H1 (cell line): ENCODE data around the gene ADSS1. TPM values are rescaled to one million over a fixed set of nuclear protein-coding genes. Genes with fewer than 3 reads are reported as not detected.

Experiments used
- CTCF ChIA-PET: fragments of 300-600 bp; sonication (Branson Sonifier 250); formaldehyde crosslinking; loops from one replicate; lab custom pipeline; 2021; ENCODE audit not compliant: partially characterized antibody; lab: Charles Lee
- POLR2A ChIA-PET: fragments of 300-600 bp; sonication (Branson Sonifier 250); formaldehyde crosslinking; loops from one replicate; lab custom pipeline; 2021; ENCODE audit warnings: inconsistent platforms; ENCODE audit not compliant: partially characterized antibody; lab: Charles Lee
- DNase-seq, 2 experiments: peaks; one replicate each; pipeline versions ENCODE4 v3.0.0 to v3.0.0-alpha.2; 2010 to 2022; ENCODE audit warnings: low spot score in 2 of 2, low read depth in 1 of 2, mixed read lengths in 1 of 2
- FAIRE-seq: peaks from 2 replicates; lab custom pipeline; 2011; peaks lifted over from hg19 to GRCh38; lab: Jason Lieb, UNC
- H2AFZ ChIP-seq: 2 replicates; pipeline ENCODE4 v1.8.1; 2012; ENCODE audit warnings: low read length, inconsistent platforms
- H2AK5ac ChIP-seq: 2 replicates; pipeline ENCODE4 v1.6.1; 2013; ENCODE audit warnings: low read depth, low read length
- H2BK120ac ChIP-seq: replicated peaks from 2 replicates; pipeline ENCODE3; 2013; ENCODE audit warnings: low read depth, low read length, inconsistent platforms
- H2BK12ac ChIP-seq: 2 replicates; pipeline ENCODE4 v1.6.1; 2013; ENCODE audit warnings: low read depth, low read length
- H2BK15ac ChIP-seq: 2 replicates; pipeline ENCODE4 v1.6.1; 2013; ENCODE audit warnings: low read length
- H2BK20ac ChIP-seq: 2 replicates; pipeline ENCODE4 v1.6.1; 2013; ENCODE audit warnings: low read length
- H2BK5ac ChIP-seq: 2 replicates; pipeline ENCODE4 v1.6.1; 2013; ENCODE audit warnings: low read depth, low read length
- H3K14ac ChIP-seq: 2 replicates; pipeline ENCODE4 v1.6.1; 2013; ENCODE audit warnings: inconsistent platforms; ENCODE audit not compliant: insufficient read length
- H3K18ac ChIP-seq: 2 replicates; pipeline ENCODE4 v1.6.1; 2013; ENCODE audit warnings: low read length; ENCODE audit errors: extremely low read depth
- H3K23ac ChIP-seq: 2 replicates; pipeline ENCODE4 v1.6.1; 2013; ENCODE audit warnings: inconsistent platforms; ENCODE audit not compliant: insufficient read length
- H3K23me2 ChIP-seq: 2 replicates; pipeline ENCODE4 v1.6.1; 2013; ENCODE audit warnings: low read depth, low read length
- H3K27ac ChIP-seq: 2 replicates; pipeline ENCODE4 v1.6.1; 2011; ENCODE audit warnings: low read depth, low read length, inconsistent platforms
- H3K27me3 ChIP-seq, 4 experiments: replicated peaks in 1 of 4; 1 replicate in 1 of 4; 2 replicates in 3 of 4; pipeline versions ENCODE4 v1.6.1 to v1.8.1; 2011 to 2013; ENCODE audit warnings: low read length in 3 of 4, mild to moderate bottlenecking in 3 of 4, inconsistent platforms in 2 of 4, mixed read lengths in 2 of 4, moderate library complexity in 1 of 4; ENCODE audit not compliant: control insufficient read depth in 3 of 4, insufficient read depth in 3 of 4; ENCODE audit errors: extremely low read depth in 1 of 4
- H3K36me3 ChIP-seq, 4 experiments: 2 replicates each; pipeline versions ENCODE4 v1.6.1 to v1.8.1; 2011 to 2013; ENCODE audit warnings: mild to moderate bottlenecking in 4 of 4, low read length in 3 of 4, moderate library complexity in 2 of 4, control low read depth in 1 of 4, inconsistent platforms in 1 of 4; ENCODE audit not compliant: insufficient read depth in 4 of 4, control insufficient read depth in 2 of 4
- H3K4ac ChIP-seq: replicated peaks from 2 replicates; pipeline ENCODE3; 2013; ENCODE audit warnings: low read length, low read depth, mixed read lengths, inconsistent platforms; ENCODE audit not compliant: insufficient read length
- H3K4me1 ChIP-seq, 4 experiments: replicated peaks in 1 of 4; 1 replicate in 1 of 4; 2 replicates in 3 of 4; pipeline versions ENCODE4 v1.6.1 to v1.8.1; 2011 to 2013; ENCODE audit warnings: low read length in 3 of 4, inconsistent platforms in 2 of 4, mixed read lengths in 1 of 4; ENCODE audit not compliant: insufficient read depth in 4 of 4, control insufficient read depth in 3 of 4
- H3K4me2 ChIP-seq, 2 experiments: 2 replicates each; pipeline versions ENCODE4 v1.6.1 to v1.8.1; 2011 to 2013; ENCODE audit warnings: low read depth in 2 of 2, low read length in 2 of 2, control low read depth in 1 of 2, inconsistent platforms in 1 of 2, mild to moderate bottlenecking in 1 of 2; ENCODE audit not compliant: insufficient read depth in 1 of 2
- H3K4me3 ChIP-seq, 4 experiments: fragments of 200-600, 300-600 bp in 1 of 4; sonication (generic), shearing (Covaris generic), sonication (Bioruptor Twin) in 1 of 4; 2 replicates each; pipeline versions ENCODE4 v1.5.1 to v1.8.1; 2011 to 2016; ENCODE audit warnings: low read length in 4 of 4, low read depth in 3 of 4, control low read depth in 2 of 4, inconsistent platforms in 2 of 4, mild to moderate bottlenecking in 2 of 4, mixed read lengths in 1 of 4, moderate library complexity in 1 of 4; ENCODE audit not compliant: insufficient read depth in 2 of 4; ENCODE audit errors: extremely low read depth in 1 of 4
- H3K56ac ChIP-seq: replicated peaks from 2 replicates; pipeline ENCODE3; 2013; ENCODE audit warnings: low read depth, mild to moderate bottlenecking, mixed read lengths, low read length, inconsistent platforms; ENCODE audit not compliant: insufficient read length
- H3K79me1 ChIP-seq: 2 replicates; pipeline ENCODE4 v1.6.1; 2013; ENCODE audit warnings: low read depth, low read length, control low read depth
- H3K79me2 ChIP-seq, 2 experiments: 2 replicates each; pipeline versions ENCODE4 v1.6.1 to v1.8.1; 2012 to 2013; ENCODE audit warnings: low read length in 2 of 2, mild to moderate bottlenecking in 2 of 2, inconsistent platforms in 1 of 2; ENCODE audit not compliant: insufficient read depth in 2 of 2, control insufficient read depth in 1 of 2
- H3K9ac ChIP-seq, 4 experiments: replicated peaks in 1 of 4; 1 replicate in 1 of 4; 2 replicates in 3 of 4; pipeline versions ENCODE4 v1.6.1 to v1.8.1; 2011 to 2013; ENCODE audit warnings: low read depth in 3 of 4, low read length in 3 of 4, control low read depth in 2 of 4, mild to moderate bottlenecking in 2 of 4, moderate library complexity in 2 of 4, inconsistent platforms in 1 of 4; ENCODE audit errors: extremely low read depth in 1 of 4
- H3K9me3 ChIP-seq, 2 experiments: 2 replicates each; pipeline versions ENCODE4 v1.6.1 to v1.8.1; 2012 to 2013; ENCODE audit warnings: mild to moderate bottlenecking in 2 of 2, moderate library complexity in 2 of 2, control low read depth in 1 of 2, inconsistent platforms in 1 of 2, low read depth in 1 of 2, low read length in 1 of 2, mixed read lengths in 1 of 2; ENCODE audit not compliant: insufficient read depth in 2 of 2
- H4K20me1 ChIP-seq, 2 experiments: replicated peaks in 1 of 2; 2 replicates each; pipeline versions ENCODE3 to v1.8.1; 2011 to 2013; ENCODE audit warnings: inconsistent platforms in 2 of 2, low read length in 2 of 2, mild to moderate bottlenecking in 1 of 2; ENCODE audit not compliant: insufficient read depth in 2 of 2, control insufficient read depth in 1 of 2
- H4K5ac ChIP-seq: 2 replicates; pipeline ENCODE4 v1.6.1; 2013; ENCODE audit warnings: low read length, low read depth, mixed read lengths, inconsistent platforms; ENCODE audit not compliant: insufficient read length
- H4K8ac ChIP-seq: 2 replicates; pipeline ENCODE4 v1.8.0; 2013; ENCODE audit warnings: mild to moderate bottlenecking, moderate library complexity, low read length, inconsistent platforms; ENCODE audit not compliant: insufficient read depth; ENCODE audit errors: extremely low read depth
- H4K91ac ChIP-seq: replicated peaks from 2 replicates; pipeline ENCODE3; 2013; ENCODE audit warnings: low read length, mixed read lengths, inconsistent platforms; ENCODE audit not compliant: insufficient read length
- BACH1 ChIP-seq: IDR thresholded peaks from 2 replicates; pipeline ENCODE4 v1.6.1; 2012; ENCODE audit warnings: low read length, improper control_type of control experiment
- CBX5 ChIP-seq: fragments of 300-800, 300-1000 bp; sonication (generic); IDR thresholded peaks from 2 replicates; pipeline ENCODE4 v1.7.1; 2016; ENCODE audit warnings: antibody characterized with exemption, low read length, low read depth
- CHD2 ChIP-seq: IDR thresholded peaks from 2 replicates; pipeline ENCODE4 v1.6.1; 2012; ENCODE audit warnings: low read length, improper control_type of control experiment
- CREB1 ChIP-seq: IDR thresholded peaks from 2 replicates; pipeline ENCODE4 v1.6.1; 2012; ENCODE audit warnings: inconsistent platforms
- EGR1 ChIP-seq: IDR thresholded peaks from 2 replicates; pipeline ENCODE4 v1.6.1; 2011; ENCODE audit warnings: low read depth, low read length, borderline replicate concordance
- FOSL1 ChIP-seq: IDR thresholded peaks from 2 replicates; pipeline ENCODE4 v1.6.1; 2011; ENCODE audit warnings: mild to moderate bottlenecking, low read depth, low read length, moderate library complexity; ENCODE audit not compliant: insufficient read depth
- JUN ChIP-seq: IDR thresholded peaks from 2 replicates; pipeline ENCODE4 v1.6.1; 2011; ENCODE audit warnings: low read depth, mild to moderate bottlenecking, improper control_type of control experiment, low read length
- JUND ChIP-seq: IDR thresholded peaks from 2 replicates; pipeline ENCODE4 v1.6.1; 2011; ENCODE audit warnings: mild to moderate bottlenecking, improper control_type of control experiment, low read length
- KDM5A ChIP-seq: fragments of 200-600 bp; IDR thresholded peaks from 2 replicates; pipeline ENCODE4 v1.7.1; 2012; ENCODE audit warnings: mild to moderate bottlenecking, low read length, inconsistent platforms, mixed read lengths
- MAFK ChIP-seq: IDR thresholded peaks from 2 replicates; pipeline ENCODE4 v1.6.1; 2012; ENCODE audit warnings: low read depth, mild to moderate bottlenecking, improper control_type of control experiment, low read length
- SIRT6 ChIP-seq: IDR thresholded peaks from one replicate; pipeline ENCODE4 v1.7.1; 2012; ENCODE audit warnings: low read length, inconsistent platforms
- SP4 ChIP-seq: IDR thresholded peaks from 2 replicates; pipeline ENCODE4 v1.6.1; 2012; ENCODE audit warnings: low read length, inconsistent platforms
- TAF7 ChIP-seq: optimal IDR thresholded peaks from 2 replicates; pipeline ENCODE3; 2011; ENCODE audit warnings: low read depth, mild to moderate bottlenecking, inconsistent platforms, low read length, moderate library complexity, borderline replicate concordance
- TCF12 ChIP-seq: IDR thresholded peaks from 2 replicates; pipeline ENCODE4 v1.6.1; 2011; ENCODE audit warnings: low read depth, mild to moderate bottlenecking, low read length
- TEAD4 ChIP-seq: IDR thresholded peaks from 2 replicates; pipeline ENCODE4 v1.6.1; 2012; ENCODE audit warnings: low read depth, low read length, inconsistent platforms, mixed read lengths
- WGBS, 2 experiments: shearing (Covaris generic) in 1 of 2; methylation state at CpG; one replicate each; pipeline versions ENCODE4 v1.1.6 to v1.1.7; 2013 to 2015; ENCODE audit warnings: low lambda C conversion rate in 2 of 2, mixed read lengths in 2 of 2, inconsistent platforms in 1 of 2, low coverage in 1 of 2, missing lambda C conversion rate in 1 of 2; ENCODE audit not compliant: insufficient replicate concordance in 2 of 2, insufficient coverage in 1 of 2, insufficient read length in 1 of 2; ENCODE audit errors: extremely low coverage in 1 of 2, missing lambda C conversion rate in 1 of 2; 5-methylcytosine and 5-hydroxymethylcytosine counted together
- polyA plus RNA-seq, 7 experiments: library from polyadenylated mRNA; depleted of rRNA in 3 of 7; stranded (reverse) in 5 of 7; unstranded in 2 of 7; fragments of >200 nt in 5 of 7; fragments of 200-250 nt in 2 of 7; gene quantifications; 1 replicate in 5 of 7; 2 replicates in 1 of 7; 4 replicates in 1 of 7; pipeline versions ENCODE4 v1.2.1 to v1.2.3, GENCODE V29; 2011 to 2013; ENCODE audit warnings: missing spikeins in 2 of 7, mixed read lengths in 2 of 7
- total RNA-seq: library from RNA; stranded (reverse); fragmentation: NEBNext Ultra II Directional; extraction: Animal tissue kit (Norgen Biotek cat#: 25700); gene quantifications from 2 replicates; pipeline ENCODE4 v1.2.1, GENCODE V29; 2021
- TF ChIP-seq, protein P1 (sequence below): IDR thresholded peaks from 2 replicates; pipeline ENCODE4 v1.6.1; 2011; ENCODE audit warnings: low read depth, mild to moderate bottlenecking, low read length; ENCODE audit not compliant: insufficient read depth

ADSS1 gene
- total and polyA plus RNA-seq, 2 of the 8 experiments (the other 6 are each of a cell fraction or from before 2014, with no cell fraction given): 7.1 to 7.9 TPM

DNA sequence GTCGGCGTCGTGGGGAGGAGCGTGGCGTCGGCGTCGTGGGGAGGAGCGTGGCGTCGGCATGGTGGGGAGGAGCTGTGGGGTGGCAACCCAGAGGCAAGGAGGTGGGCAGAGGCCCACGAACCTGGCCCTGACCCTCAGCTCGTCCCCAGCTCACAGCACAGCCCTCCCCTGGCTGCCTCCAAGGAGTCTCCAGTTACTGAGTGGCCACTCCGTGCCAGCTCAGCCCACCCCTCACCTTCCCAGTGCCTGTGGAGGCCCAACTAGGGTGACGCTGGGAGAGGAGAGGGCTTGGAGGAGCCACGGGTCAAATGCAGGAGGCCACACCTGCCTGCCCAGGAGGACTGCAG is 5.8 kb downstream of the ADSS1 start:
- H3K4me2 ChIP-seq: no peak overlapping the region
- H2BK15ac ChIP-seq: no peak overlapping the region
- no peak overlapping the region for H2BK12ac ChIP-seq
- no peak overlapping the region for H3K18ac ChIP-seq
- H3K9me3 ChIP-seq: no peaks in the 10 kb centered on the region
- 89% methylated on average over 6 of the region's 16 CpGs; no CpG with 5 or more reads in 1 of the 2 experiments for WGBS, 2 experiments
- no peak overlapping the region for H4K8ac ChIP-seq
- no peak overlapping the region for H3K56ac ChIP-seq
- no peak overlapping the region for H3K4me3 ChIP-seq
- no peak overlapping the region for H3K14ac ChIP-seq
- no peak overlapping the region for H3K4ac ChIP-seq
- no peak overlapping the region for H3K9ac ChIP-seq
- peaks cover 1% of the 10 kb centered on the region; the same call in 1 of the 2 replicates for H3K23me2 ChIP-seq
- FAIRE-seq: no peak
- H2AK5ac ChIP-seq: no peak overlapping the region
- CTCF ChIA-PET: interaction anchor here (0.6 to 2.1 kb wide), 6 partner anchors 11 to 71 kb away, joined by 3 to 8 read pairs (median 6); no protein-coding TSS in a partner anchor
- H4K5ac ChIP-seq: no peak overlapping the region
- H4K20me1 ChIP-seq: peaks cover 0 to 7% of the 10 kb centered on the region in 2 experiments
- H2AFZ ChIP-seq: no peak overlapping the region
- DNase-seq: no peak
- H3K4me1 ChIP-seq: peaks cover 0 to 7% (median 6%) of the 10 kb centered on the region in 4 experiments; a peak in 6 of 7 replicates
- no peaks in the 10 kb centered on the region for H3K79me2 ChIP-seq
- H3K79me1 ChIP-seq: no peaks in the 10 kb centered on the region
- H2BK20ac ChIP-seq: no peak overlapping the region
- H3K27ac ChIP-seq: no peak overlapping the region
- H2BK120ac ChIP-seq: no peak overlapping the region
- POLR2A ChIA-PET: interaction anchor here (0.7 to 1.2 kb wide), 2 partner anchors 24 to 53 kb away, joined by 3 read pairs; no protein-coding TSS in a partner anchor
- no peak overlapping the region for H2BK5ac ChIP-seq
- no peak overlapping the region for H3K23ac ChIP-seq
- peaks cover 0 to 5% (median 2%) of the 10 kb centered on the region in 4 experiments; a peak in 1 of 7 replicates for H3K27me3 ChIP-seq
- no peaks in the 10 kb centered on the region for H3K36me3 ChIP-seq
- no peak overlapping the region for H4K91ac ChIP-seq
- no peak for TF ChIP-seq MAFK
- no peak for TF ChIP-seq KDM5A
- no peak for TF ChIP-seq JUND
- TF ChIP-seq TAF7: no peak
- TF ChIP-seq CREB1: no peak
- TF ChIP-seq SP4: no peak
- TF ChIP-seq SIRT6: no peak
- TF ChIP-seq, protein P1, sequence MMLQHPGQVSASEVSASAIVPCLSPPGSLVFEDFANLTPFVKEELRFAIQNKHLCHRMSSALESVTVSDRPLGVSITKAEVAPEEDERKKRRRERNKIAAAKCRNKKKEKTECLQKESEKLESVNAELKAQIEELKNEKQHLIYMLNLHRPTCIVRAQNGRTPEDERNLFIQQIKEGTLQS: no peak
- TF ChIP-seq JUN: no peak
- TF ChIP-seq TCF12: no peak
- TF ChIP-seq EGR1: no peak
- no peak for TF ChIP-seq CBX5
- TF ChIP-seq FOSL1: no peak
- no peak for TF ChIP-seq TEAD4
- TF ChIP-seq CHD2: no peak
- TF ChIP-seq BACH1: no peak
